Nucleus accumbens (tissue), 56 donors: ENCODE data around the gene FRMD4B.

Experiments used
- DNase-seq, 56 donors: peaks; one replicate each; lab custom pipeline; 2025; lab: John Stamatoyannopoulos, UW

FRMD4B gene

GRCh38 chr3:69189487-69189886 is 196.4 kb downstream of the FRMD4B start:
- DNase-seq = no peak

- no peak for DNase-seq
Measured at GRCh38 chr3:69186575-69187093, 199.3 kb downstream of the FRMD4B start.

- DNase-seq = no peak
Measured at GRCh38 chr3:69182588-69183316, 203.1 kb downstream of the FRMD4B start.

- DNase-seq = peak in 31 of 56 donors; percentile 15 to 80 (median 46)
Measured at GRCh38 chr3:69181592-69182211, 204.2 kb downstream of the FRMD4B start.

- DNase-seq = peak in 3 of 56 donors; percentile 18 to 46 (median 41)
Measured at GRCh38 chr3:69180869-69181591, 204.9 kb downstream of the FRMD4B start.

GRCh38 chr3:69179740-69180372 is 206.0 kb downstream of the FRMD4B start:
- no peak for DNase-seq

GRCh38 chr3:69178838-69179739 is 206.8 kb downstream of the FRMD4B start:
- DNase-seq = no peak

GRCh38 chr3:69178082-69178481 is 207.8 kb downstream of the FRMD4B start:
- DNase-seq = no peak

GRCh38 chr3:69174871-69175737 is 210.8 kb downstream of the FRMD4B start:
- DNase-seq = no peak

- DNase-seq = no peak
Measured at GRCh38 chr3:69174445-69174844, 211.4 kb downstream of the FRMD4B start.

GRCh38 chr3:69172058-69172457 is 213.8 kb downstream of the FRMD4B start:
- DNase-seq = no peak

- DNase-seq = no peak
Measured at GRCh38 chr3:69166446-69166845, 219.4 kb downstream of the FRMD4B start.

- no peak for DNase-seq
Measured at GRCh38 chr3:69165744-69166143, 220.1 kb downstream of the FRMD4B start.

- DNase-seq = no peak
Measured at GRCh38 chr3:69164296-69164695, 221.6 kb downstream of the FRMD4B start.

GRCh38 chr3:69162308-69162980 is 223.4 kb downstream of the FRMD4B start:
- DNase-seq = no peak

GRCh38 chr3:69161587-69162307 is 224.1 kb downstream of the FRMD4B start:
- DNase-seq = peak in 20 of 56 donors; percentile 1 to 63 (median 16)

GRCh38 chr3:69160525-69160924 is 225.4 kb downstream of the FRMD4B start:
- no peak for DNase-seq
